ENCODE data around the gene TMEM255B.
"Not testable (repeated sequence)": the region's sequence is repeated elsewhere in the genome, so short reads cannot be mapped to it uniquely, and the experiment has no call there.

Gene TMEM255B

GRCh38 chr13:113734826-113735125, 24.2 kb upstream of the TMEM255B start:
- DNase-seq (ENCODE audit: low read depth) = no peak

- no peak for DNase-seq (ENCODE audit: low read depth)
Observed at GRCh38 chr13:113735194-113735593, 23.8 kb upstream of the TMEM255B start.

GRCh38 chr13:113735750-113736149, 23.3 kb upstream of the TMEM255B start:
- no peak for DNase-seq (ENCODE audit: low read depth)

GRCh38 chr13:113736258-113736731, 22.7 kb upstream of the TMEM255B start:
- DNase-seq (ENCODE audit: low read depth) = no peak

GRCh38 chr13:113737803-113738202, 21.2 kb upstream of the TMEM255B start:
- no peak for DNase-seq (ENCODE audit: low read depth)

GRCh38 chr13:113739527-113740285, 19.3 kb upstream of the TMEM255B start:
- DNase-seq (ENCODE audit: low read depth) = no peak

- DNase-seq (ENCODE audit: low read depth) = no peak
Observed at GRCh38 chr13:113740286-113740556, 18.8 kb upstream of the TMEM255B start.

- no peak for DNase-seq (ENCODE audit: low read depth)
Observed at GRCh38 chr13:113740661-113741060, 18.4 kb upstream of the TMEM255B start.

GRCh38 chr13:113741191-113741668, 17.8 kb upstream of the TMEM255B start:
- no peak for DNase-seq (ENCODE audit: low read depth)

GRCh38 chr13:113742000-113742441, 17.0 kb upstream of the TMEM255B start:
- DNase-seq (ENCODE audit: low read depth) = peak; percentile 61

- DNase-seq (ENCODE audit: low read depth) = no peak
Observed at GRCh38 chr13:113742445-113743120, 16.4 kb upstream of the TMEM255B start.

- DNase-seq (ENCODE audit: low read depth) = no peak
Observed at GRCh38 chr13:113743366-113744195, 15.4 kb upstream of the TMEM255B start.

- DNase-seq (ENCODE audit: low read depth) = no peak
Observed at GRCh38 chr13:113744197-113745000, 14.6 kb upstream of the TMEM255B start.

GRCh38 chr13:113745059-113745458, 14.0 kb upstream of the TMEM255B start:
- DNase-seq (ENCODE audit: low read depth) = no peak

- DNase-seq (ENCODE audit: low read depth) = not testable (repeated sequence)
Observed at GRCh38 chr13:113745500-113746142, 13.4 kb upstream of the TMEM255B start.

GRCh38 chr13:113746143-113746525, 12.9 kb upstream of the TMEM255B start:
- DNase-seq (ENCODE audit: low read depth) = no peak

- DNase-seq (ENCODE audit: low read depth) = no peak
Observed at GRCh38 chr13:113746671-113747070, 12.4 kb upstream of the TMEM255B start.

- DNase-seq (ENCODE audit: low read depth) = no peak
Observed at GRCh38 chr13:113747291-113747833, 11.7 kb upstream of the TMEM255B start.

- no peak for DNase-seq (ENCODE audit: low read depth)
Observed at GRCh38 chr13:113748101-113748861, 10.7 kb upstream of the TMEM255B start.

GRCh38 chr13:113748862-113749451, 10.1 kb upstream of the TMEM255B start:
- no peak for DNase-seq (ENCODE audit: low read depth)
